WTC11 (cell line): ENCODE measurements around the gene PIK3C2G. TPM values are rescaled to one million over a fixed set of nuclear protein-coding genes. Genes with fewer than 3 reads are reported as not detected.

ENCODE experiments used
- ATAC-seq: fragments of 200-7000 bp; cut with Tn5 transposase; 2 replicates; pipeline ENCODE4 v1.10.0; 2021; ENCODE audit warnings: mild to moderate bottlenecking, moderate library complexity
- CTCF ChIA-PET: fragments of 300-600 bp; sonication (Branson Sonifier 250); formaldehyde crosslinking; loops from one replicate; lab custom pipeline; 2021; ENCODE audit warnings: antibody characterized with exemption; lab: Charles Lee
- POLR2A ChIA-PET: fragments of 350-600 bp; sonication (Branson Sonifier 250); formaldehyde crosslinking; loops from one replicate; lab custom pipeline; 2021; ENCODE audit warnings: antibody characterized with exemption; lab: Charles Lee
- DNase-seq: peaks from one replicate; pipeline ENCODE4 v3.0.0; 2021; ENCODE audit warnings: low spot score
- H3K27ac Mint-ChIP-seq: 2 replicates; pipeline ENCODE4 v1.8.0; 2021; ENCODE audit warnings: mixed read lengths
- H3K27me3 Mint-ChIP-seq: 2 replicates; pipeline ENCODE4 v1.8.0; 2021; ENCODE audit warnings: low read depth, mild to moderate bottlenecking, moderate library complexity, mixed read lengths
- H3K36me3 Mint-ChIP-seq: 2 replicates; pipeline ENCODE4 v1.8.0; 2021; ENCODE audit warnings: mixed read lengths
- H3K4me1 Mint-ChIP-seq: 2 replicates; pipeline ENCODE4 v1.8.0; 2022; ENCODE audit warnings: mixed read lengths
- H3K4me3 Mint-ChIP-seq: 2 replicates; pipeline ENCODE4 v1.8.0; 2021; ENCODE audit warnings: mild to moderate bottlenecking, moderate library complexity, mixed read lengths
- H3K9me3 Mint-ChIP-seq: 2 replicates; pipeline ENCODE4 v1.8.0; 2021; ENCODE audit warnings: mixed read lengths
- AFF4 ChIP-seq: sonication (generic); formaldehyde crosslinking; IDR thresholded peaks from 2 replicates; pipeline ENCODE4 v1.8.1; 2023; ENCODE audit warnings: mild to moderate bottlenecking, missing genetic modification reagents, borderline replicate concordance
- ATF2 ChIP-seq: sonication (generic); formaldehyde crosslinking; IDR thresholded peaks from 2 replicates; pipeline ENCODE4 v1.8.1; 2022; ENCODE audit warnings: low read depth, missing genetic modification reagents, borderline replicate concordance
- ATF6 ChIP-seq: sonication (generic); formaldehyde crosslinking; IDR thresholded peaks from 2 replicates; pipeline ENCODE4 v1.8.1; 2023; ENCODE audit warnings: mild to moderate bottlenecking, missing genetic modification reagents
- E2F4 ChIP-seq: sonication (generic); formaldehyde crosslinking; IDR thresholded peaks from 2 replicates; pipeline ENCODE4 v1.8.1; 2022; ENCODE audit warnings: low read depth, mild to moderate bottlenecking, moderate library complexity, missing genetic modification reagents, borderline replicate concordance
- ELF4 ChIP-seq: sonication (generic); formaldehyde crosslinking; IDR thresholded peaks from 2 replicates; pipeline ENCODE4 v1.8.1; 2022; ENCODE audit warnings: low read depth, mild to moderate bottlenecking, moderate library complexity, missing genetic modification reagents
- EMX1 ChIP-seq: fragments of 250-450 bp; sonication (Bioruptor Pico); IDR thresholded peaks from 2 replicates; pipeline ENCODE4 v1.8.0; 2021; ENCODE audit warnings: mild to moderate bottlenecking
- GABPB1 ChIP-seq: sonication (generic); formaldehyde crosslinking; IDR thresholded peaks from 2 replicates; pipeline ENCODE4 v1.8.1; 2023; ENCODE audit warnings: mild to moderate bottlenecking, missing genetic modification reagents
- GRHL2 ChIP-seq: fragments of 250-450 bp; sonication (Bioruptor Pico); IDR thresholded peaks from 2 replicates; pipeline ENCODE4 v1.8.0; 2022; ENCODE audit warnings: mild to moderate bottlenecking, moderate library complexity; ENCODE audit not compliant: insufficient replicate concordance, severe bottlenecking
- IRF2 ChIP-seq: sonication (generic); formaldehyde crosslinking; IDR thresholded peaks from 2 replicates; pipeline ENCODE4 v1.8.0; 2022; ENCODE audit warnings: low read depth, missing genetic modification reagents, borderline replicate concordance
- KAT7 ChIP-seq: sonication (generic); formaldehyde crosslinking; IDR thresholded peaks from 2 replicates; pipeline ENCODE4 v1.8.1; 2023; ENCODE audit warnings: missing genetic modification reagents, mild to moderate bottlenecking, borderline replicate concordance
- NFE2L1 ChIP-seq: sonication (generic); formaldehyde crosslinking; IDR thresholded peaks from 2 replicates; pipeline ENCODE4 v1.8.1; 2023; ENCODE audit warnings: missing genetic modification reagents
- SMAD4 ChIP-seq: sonication (generic); formaldehyde crosslinking; IDR thresholded peaks from 2 replicates; pipeline ENCODE4 v1.8.0; 2022; ENCODE audit warnings: mild to moderate bottlenecking, missing genetic modification reagents
- TEAD4 ChIP-seq: sonication (generic); formaldehyde crosslinking; IDR thresholded peaks from 2 replicates; pipeline ENCODE4 v1.8.0; 2022; ENCODE audit warnings: mild to moderate bottlenecking, missing genetic modification reagents
- ZNF416 ChIP-seq: fragments of 250-450 bp; sonication (Bioruptor Pico); IDR thresholded peaks from 2 replicates; pipeline ENCODE4 v1.9.0; 2021; ENCODE audit warnings: mild to moderate bottlenecking, inconsistent platforms
- ZNF425 ChIP-seq: fragments of 250-450 bp; sonication (Bioruptor Pico); conservative IDR thresholded peaks from 2 replicates; pipeline ENCODE4 v1.9.0; 2021; ENCODE audit warnings: mild to moderate bottlenecking
- ZNF671 ChIP-seq: fragments of 250-450 bp; sonication (Bioruptor Pico); IDR thresholded peaks from 2 replicates; pipeline ENCODE4 v1.8.0; 2021; ENCODE audit warnings: mild to moderate bottlenecking
- total RNA-seq: library from RNA; stranded (reverse); gene quantifications from 3 replicates; pipeline ENCODE4 v1.2.3, GENCODE V29; 2021

Gene PIK3C2G
- total RNA-seq, 1 experiment from 2014 or later = not detected

- CTCF ChIA-PET = interaction anchor here (0.8 to 1.6 kb wide), 3 partner anchors 8 to 82 kb away, joined by 3 to 5 read pairs (median 3); no protein-coding TSS in a partner anchor
- Mint-ChIP-seq H3K4me1 (0 out of 2 replicates have a peak, but pooled peaks cover 4% of the 10 kb centered on the region), H3K9me3 (no peaks in the 10 kb centered on the region), H3K27ac (no peak overlapping the region; the same call in 1 of the 2 replicates), H3K36me3 (no peaks in the 10 kb centered on the region)
- ATAC-seq = no peak; the same call in 1 of the 2 replicates
- POLR2A ChIA-PET = no interaction called here
- no peak for TF ChIP-seq GABPB1 (CRISPR knock-in tag)
- TF ChIP-seq, all 79 proteins: peak for 0
- Mint-ChIP-seq H3K27me3 (no peaks in the 10 kb centered on the region), H3K4me3 (no peak overlapping the region)
- DNase-seq = no peak
Observed at GRCh38 chr12:18332173-18332572, 70.9 kb downstream of the PIK3C2G start.

- Mint-ChIP-seq H3K27me3 (no peaks in the 10 kb centered on the region), H3K36me3 (no peaks in the 10 kb centered on the region), H3K4me1 (no peaks in the 10 kb centered on the region), H3K27ac (no peak overlapping the region), H3K4me3 (no peak overlapping the region), H3K9me3 (no peaks in the 10 kb centered on the region)
- POLR2A ChIA-PET = no interaction called here
- TF ChIP-seq GRHL2 (no peak), IRF2 (CRISPR knock-in tag) (no peak), E2F4 (CRISPR knock-in tag) (no peak), ATF6 (no peak), ZNF416 (CRISPR knock-in tag) (no peak), AFF4 (CRISPR knock-in tag) (no peak), ZNF425 (CRISPR knock-in tag) (no peak), NFE2L1 (CRISPR knock-in tag) (no peak)
- CTCF ChIA-PET = interaction anchor here (1.5 kb wide), 1 partner anchor 114 kb away, joined by 3 read pairs; no protein-coding TSS in a partner anchor
- DNase-seq = no peak
- no peak for ATAC-seq
Observed at GRCh38 chr12:18339633-18340032, 78.3 kb downstream of the PIK3C2G start.

- Mint-ChIP-seq H3K4me1 (no peaks in the 10 kb centered on the region), H3K27me3 (no peaks in the 10 kb centered on the region), H3K9me3 (no peaks in the 10 kb centered on the region), H3K27ac (no peak overlapping the region), H3K36me3 (no peaks in the 10 kb centered on the region), H3K4me3 (no peak overlapping the region)
- ChIA-PET CTCF (interaction anchor here (1.5 kb wide), 1 partner anchor 115 kb away, joined by 3 read pairs; no protein-coding TSS in a partner anchor), POLR2A (no interaction called here)
- no peak for ATAC-seq
- no peak for DNase-seq
- TF ChIP-seq TEAD4 = no peak
- no peak for TF ChIP-seq ZNF671 (CRISPR knock-in tag)
- TF ChIP-seq ATF2 (CRISPR knock-in tag) = no peak
- no peak for TF ChIP-seq SMAD4 (CRISPR knock-in tag)
- no peak for TF ChIP-seq ELF4 (CRISPR knock-in tag)
- TF ChIP-seq KAT7 (CRISPR knock-in tag) = no peak
- TF ChIP-seq ZNF425 (CRISPR knock-in tag) = no peak
- TF ChIP-seq EMX1 (CRISPR knock-in tag) = no peak
Observed at GRCh38 chr12:18340186-18340585, 78.9 kb downstream of the PIK3C2G start.
